Measurements from ENCODE around the gene UBAC2.

Gene UBAC2

GRCh38 chr13:99307648-99308339 lies 107.1 kb downstream of the UBAC2 start:
- ATAC-seq, result peak; percentile 72
- TF ChIP-seq ARNTL (CRISPR knock-in tag; IDR thresholded peaks at IDR 0.05; ENCODE audit: borderline replicate concordance, low read depth) (no peak), ZNF565 (CRISPR knock-in tag; conservative IDR thresholded peaks at IDR 0.05; ENCODE audit: low read depth) (no peak), TOX (CRISPR knock-in tag; IDR thresholded peaks at IDR 0.05; ENCODE audit: borderline replicate concordance) (no peak), PATZ1 (CRISPR knock-in tag; IDR thresholded peaks at IDR 0.05; ENCODE audit: borderline replicate concordance) (no peak), CSRNP3 (CRISPR knock-in tag; IDR thresholded peaks at IDR 0.05) (no peak), ZFP30 (CRISPR knock-in tag; IDR thresholded peaks at IDR 0.05) (no peak), ZNF8 (CRISPR knock-in tag; IDR thresholded peaks at IDR 0.05) (no peak), OSR1 (CRISPR knock-in tag; IDR thresholded peaks at IDR 0.05) (no peak), POU6F1 (CRISPR knock-in tag; IDR thresholded peaks at IDR 0.05; ENCODE audit: borderline replicate concordance, low read depth) (no peak), ISL1 (CRISPR knock-in tag; IDR thresholded peaks at IDR 0.05) (no peak), GLIS3 (CRISPR knock-in tag; IDR thresholded peaks at IDR 0.05) (no peak), TSHZ2 (CRISPR knock-in tag; IDR thresholded peaks at IDR 0.05) (no peak), BACH2 (CRISPR knock-in tag; IDR thresholded peaks at IDR 0.05; ENCODE audit: borderline replicate concordance) (no peak), PPARA (CRISPR knock-in tag; IDR thresholded peaks at IDR 0.05; ENCODE audit: borderline replicate concordance) (no peak), ZFP3 (CRISPR knock-in tag; IDR thresholded peaks at IDR 0.05) (no peak), ZC3H10 (CRISPR knock-in tag; IDR thresholded peaks at IDR 0.05) (no peak), SNAI2 (CRISPR knock-in tag; IDR thresholded peaks at IDR 0.05) (no peak)

GRCh38 chr13:99308471-99309087 lies 107.9 kb downstream of the UBAC2 start:
- peak; percentile 15 for ATAC-seq
- TF ChIP-seq POU6F1 (CRISPR knock-in tag; IDR thresholded peaks at IDR 0.05; ENCODE audit: borderline replicate concordance, low read depth), result no peak
- TF ChIP-seq TCF4 (CRISPR knock-in tag; IDR thresholded peaks at IDR 0.05; ENCODE audit: borderline replicate concordance), result no peak
- TF ChIP-seq PPARA (CRISPR knock-in tag; IDR thresholded peaks at IDR 0.05; ENCODE audit: borderline replicate concordance), result no peak
- TF ChIP-seq ZC3H10 (CRISPR knock-in tag; IDR thresholded peaks at IDR 0.05), result no peak
- TF ChIP-seq ZNF565 (CRISPR knock-in tag; conservative IDR thresholded peaks at IDR 0.05; ENCODE audit: low read depth), result no peak
- TF ChIP-seq BACH2 (CRISPR knock-in tag; IDR thresholded peaks at IDR 0.05; ENCODE audit: borderline replicate concordance), result no peak
- no peak for TF ChIP-seq CSRNP3 (CRISPR knock-in tag; IDR thresholded peaks at IDR 0.05)
- TF ChIP-seq SNAI2 (CRISPR knock-in tag; IDR thresholded peaks at IDR 0.05), result no peak
- TF ChIP-seq ESRRG (CRISPR knock-in tag; IDR thresholded peaks at IDR 0.05), result no peak
- no peak for TF ChIP-seq ZNF8 (CRISPR knock-in tag; IDR thresholded peaks at IDR 0.05)
- no peak for TF ChIP-seq ZFP30 (CRISPR knock-in tag; IDR thresholded peaks at IDR 0.05)
- TF ChIP-seq ZNF70 (CRISPR knock-in tag; IDR thresholded peaks at IDR 0.05), result no peak
- no peak for TF ChIP-seq OSR1 (CRISPR knock-in tag; IDR thresholded peaks at IDR 0.05)
- TF ChIP-seq CSDC2 (CRISPR knock-in tag; IDR thresholded peaks at IDR 0.05), result no peak
- TF ChIP-seq CREB5 (CRISPR knock-in tag; IDR thresholded peaks at IDR 0.05; ENCODE audit: low read depth), result no peak
- no peak for TF ChIP-seq ZFP3 (CRISPR knock-in tag; IDR thresholded peaks at IDR 0.05)
- TF ChIP-seq ARNTL (CRISPR knock-in tag; IDR thresholded peaks at IDR 0.05; ENCODE audit: borderline replicate concordance, low read depth), result no peak
